Caki2 (cell line): ENCODE measurements around the gene MCRS1. TPM values are rescaled to one million over a fixed set of nuclear protein-coding genes. Genes with fewer than 3 reads are reported as not detected.
"Not testable (repeated sequence)": the region's sequence is repeated elsewhere in the genome, so short reads cannot be mapped to it uniquely, and the experiment has no call there.

Experiments used
- DNase-seq: peaks from one replicate; pipeline ENCODE4 v3.0.0-alpha.2; 2015; ENCODE audit warnings: low read depth
- in situ Hi-C: cut with HindIII; loops from 2 replicates; pipeline ENCODE4 v1.10.0; 2016; ENCODE audit warnings: low sequenced_read_pairs, low pct_unique_long_range_greater_than_20kb, mixed read lengths
- total RNA-seq: library from RNA; depleted of rRNA; stranded (reverse); fragments of >200 nt; shearing (Covaris generic); gene quantifications from 2 replicates; pipeline ENCODE4 v1.2.3, GENCODE V29; 2014; ENCODE audit warnings: low replicate concordance; rRNA removed

Gene MCRS1
- 128 and 149 TPM in 2 replicates for total RNA-seq

- in situ Hi-C loops: no loop called here
- DNase-seq: peak; percentile 85
These were observed at the start of gene MCRS1 for GRCh38 chr12:49567611-49568441. Gene MCRS1 (minus strand): TSS chr12:49568142. CDS start chr12:49566731, 1,411 bp downstream.

- DNase-seq: no peak
- in situ Hi-C loops: no loop called here
These were observed 48.7 kb upstream of the MCRS1 start for GRCh38 chr12:49616533-49617219.

- DNase-seq: peak; percentile 25
- in situ Hi-C loops: no loop called here
These were observed 47.8 kb upstream of the MCRS1 start for GRCh38 chr12:49615725-49616124.

- DNase-seq: no peak
- in situ Hi-C loops: no loop called here
These were observed 44.3 kb upstream of the MCRS1 start for GRCh38 chr12:49612210-49612609.

- in situ Hi-C loops, DNase-seq: not testable (repeated sequence)
These were observed 42.8 kb upstream of the MCRS1 start for GRCh38 chr12:49610785-49611184.

- in situ Hi-C loops: no loop called here
- DNase-seq: no peak
These were observed 41.9 kb upstream of the MCRS1 start for GRCh38 chr12:49609875-49610154.

GRCh38 chr12:49609059-49609874 is 41.3 kb upstream of the MCRS1 start:
- no peak for DNase-seq
- in situ Hi-C loops: no loop called here

- in situ Hi-C loops, DNase-seq: not testable (repeated sequence)
These were observed 37.6 kb upstream of the MCRS1 start, which contains the start of gene FAM186B for GRCh38 chr12:49605539-49605938. Gene FAM186B (minus strand): TSS chr12:49605639. CDS start chr12:49605477, 162 bp downstream.

GRCh38 chr12:49604856-49605255 is 36.9 kb upstream of the MCRS1 start:
- no peak for DNase-seq
- in situ Hi-C loops: no loop called here

GRCh38 chr12:49603721-49604120 is 35.8 kb upstream of the MCRS1 start:
- in situ Hi-C loops: no loop called here
- no peak for DNase-seq

- in situ Hi-C loops: no loop called here
- DNase-seq: no peak
These were observed 32.0 kb upstream of the MCRS1 start for GRCh38 chr12:49599961-49600360.

GRCh38 chr12:49598527-49598926 is 30.6 kb upstream of the MCRS1 start:
- in situ Hi-C loops: no loop called here

GRCh38 chr12:49588721-49589516 is 21.0 kb upstream of the MCRS1 start:
- in situ Hi-C loops: no loop called here
- DNase-seq: no peak

More at GRCh38 chr12:49598527-49598926, 30.6 kb upstream of the MCRS1 start:
- no peak for DNase-seq

- DNase-seq: no peak
- in situ Hi-C loops: no loop called here
These were observed 20.3 kb upstream of the MCRS1 start for GRCh38 chr12:49588281-49588680.

- in situ Hi-C loops: no loop called here
- DNase-seq: no peak
These were observed 19.4 kb upstream of the MCRS1 start for GRCh38 chr12:49587174-49587908.

GRCh38 chr12:49585477-49586459 is 17.8 kb upstream of the MCRS1 start:
- in situ Hi-C loops: no loop called here
- no peak for DNase-seq
